ENCODE results near the gene LRRC72.

GRCh38 chr7:16583834-16584233, 57.2 kb downstream of the LRRC72 start:
- TF ChIP-seq CTCF (IDR thresholded peaks at IDR 0.05) (no peak), POLR2AphosphoS5 (IDR thresholded peaks at IDR 0.05; ENCODE audit: low read depth, low read length) (no peak)
